Tongue (tissue), 2 donors: ENCODE data around the gene TBC1D5. TPM values are rescaled to one million over a fixed set of nuclear protein-coding genes. Genes with fewer than 3 reads are reported as not detected.

Experiments used
- DNase-seq: peaks from one replicate; pipeline ENCODE4 v3.0.0-alpha.2; 2015
- total RNA-seq: library from RNA; depleted of rRNA; stranded (reverse); fragments of >200 nt; gene quantifications from one replicate; pipeline ENCODE4 v1.2.3, GENCODE V29; 2014

TBC1D5 gene
- total RNA-seq, 1 donor from 2014 or later, result 118 TPM

DNA sequence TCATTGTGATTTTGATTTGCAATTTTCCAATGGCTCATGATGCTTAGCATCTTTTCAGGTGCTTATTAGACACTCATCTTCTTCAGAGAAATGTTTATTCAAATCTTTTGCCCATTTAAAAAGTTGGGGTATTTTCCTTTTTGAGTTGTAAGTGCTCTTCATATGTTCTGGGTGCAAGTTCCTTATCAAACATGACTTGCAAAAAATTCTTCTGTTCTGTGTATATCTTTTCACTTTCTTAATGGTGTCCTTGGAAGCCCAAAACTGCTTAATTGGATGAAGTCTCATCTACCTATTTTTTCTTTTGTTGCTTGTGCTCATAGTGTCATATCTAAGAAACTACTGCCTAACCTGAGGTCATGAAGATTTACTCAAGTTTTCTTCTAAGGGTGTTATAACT is 524.8 kb downstream of the TBC1D5 start:
- no peak for DNase-seq

DNA sequence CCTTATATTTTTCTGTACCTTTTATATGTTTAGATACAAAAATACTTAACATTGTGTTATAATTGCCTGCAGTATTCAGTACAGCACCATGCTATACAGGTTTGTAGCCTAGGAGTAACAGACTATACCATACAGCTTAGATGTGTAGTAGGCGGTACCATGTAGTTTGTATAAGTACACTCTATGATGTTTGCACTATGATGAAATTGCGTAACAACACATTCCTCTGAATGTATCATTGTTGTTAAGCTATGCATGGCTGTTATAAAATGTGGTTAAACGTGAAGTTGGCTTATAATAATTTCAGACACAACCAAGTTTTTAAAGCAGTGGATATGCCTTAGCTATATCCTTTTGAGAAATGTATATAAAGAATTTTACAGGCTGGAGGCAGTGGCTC is 529.3 kb downstream of the TBC1D5 start:
- DNase-seq, result no peak

DNA sequence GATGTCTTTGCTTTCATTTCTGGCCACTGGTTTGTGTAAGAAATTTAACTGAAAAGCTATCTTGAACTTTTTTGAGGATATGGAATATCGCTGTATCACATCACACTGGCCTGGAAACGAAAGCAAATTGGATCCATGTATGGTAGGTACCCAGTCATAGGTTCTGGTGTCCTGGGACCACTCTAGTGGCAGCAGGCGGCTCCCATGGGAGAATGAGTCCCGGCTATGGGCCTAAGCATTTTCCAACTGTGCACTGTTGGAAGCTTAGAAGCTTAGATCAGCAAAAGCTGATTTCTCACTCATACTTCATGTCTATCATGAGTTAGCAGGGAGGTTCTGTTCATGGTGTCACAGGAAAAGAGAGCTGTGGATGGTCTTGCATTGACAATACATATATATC is 534.5 kb downstream of the TBC1D5 start:
- no peak for DNase-seq

DNA sequence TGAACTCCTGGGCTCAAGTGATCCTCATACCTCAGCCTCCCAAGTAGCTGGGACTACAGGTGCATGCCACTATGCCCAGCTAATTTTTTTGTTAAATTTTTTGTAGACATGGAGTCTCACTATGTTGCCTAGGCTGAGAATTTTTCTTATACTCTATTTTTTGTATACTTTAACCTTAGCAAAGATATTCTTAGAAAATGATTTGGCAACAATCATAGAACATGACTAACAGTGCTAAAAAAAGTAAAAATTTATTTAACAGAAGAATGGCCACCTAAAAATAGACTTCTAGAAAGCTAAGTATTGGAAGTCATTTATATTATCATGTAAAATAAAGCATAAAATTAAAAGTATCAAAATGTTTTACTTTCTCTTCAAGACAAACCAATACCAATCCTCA is 535.4 kb downstream of the TBC1D5 start:
- DNase-seq, result no peak

DNA sequence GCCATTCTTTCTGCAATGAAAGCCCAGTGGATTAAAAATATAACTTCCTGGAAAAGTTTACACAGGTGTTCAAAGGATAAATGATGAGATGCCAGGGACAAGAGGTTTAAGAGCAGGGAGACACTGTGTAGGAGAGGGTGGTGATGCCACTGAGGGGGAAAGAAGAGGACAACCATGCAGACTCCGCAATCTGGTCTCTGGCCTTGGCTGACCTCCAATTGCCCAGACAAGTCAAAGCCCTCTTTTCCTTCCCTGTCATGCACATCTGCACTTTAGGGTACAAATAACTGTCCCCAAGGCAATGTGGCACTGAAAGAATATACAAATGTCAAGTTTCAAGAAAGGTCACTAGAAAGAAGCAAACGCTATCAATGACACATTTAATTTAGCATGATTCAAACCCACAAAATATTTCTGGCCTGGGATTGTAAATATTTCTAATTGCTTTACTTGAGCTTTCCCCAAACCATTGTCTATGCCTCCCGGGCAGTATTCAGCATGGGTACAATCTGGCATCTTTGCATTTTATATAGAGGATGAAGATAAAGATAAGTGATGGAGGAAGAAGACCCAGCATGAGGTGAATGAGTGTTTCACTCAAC is 538.3 kb downstream of the TBC1D5 start:
- DNase-seq, result no peak

DNA sequence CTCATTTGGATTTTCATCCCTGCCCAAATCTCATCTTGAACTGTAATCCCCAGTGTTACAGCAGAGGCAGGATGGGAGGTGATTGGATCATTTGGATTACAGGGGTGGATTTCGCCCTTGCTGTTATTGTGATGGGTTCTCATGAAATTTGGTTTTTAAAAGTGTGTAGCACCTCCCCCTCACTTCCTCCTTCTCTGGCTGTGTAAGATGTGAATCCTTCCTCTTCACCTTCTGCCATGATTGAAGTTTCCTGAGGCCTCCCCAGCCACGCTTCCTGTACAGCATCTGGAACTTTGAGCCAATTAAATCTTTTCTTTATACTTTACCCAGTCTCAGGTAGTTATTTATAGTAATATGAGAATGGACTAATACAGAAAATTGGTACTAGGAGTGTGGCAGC is 540.9 kb downstream of the TBC1D5 start:
- no peak for DNase-seq

DNA sequence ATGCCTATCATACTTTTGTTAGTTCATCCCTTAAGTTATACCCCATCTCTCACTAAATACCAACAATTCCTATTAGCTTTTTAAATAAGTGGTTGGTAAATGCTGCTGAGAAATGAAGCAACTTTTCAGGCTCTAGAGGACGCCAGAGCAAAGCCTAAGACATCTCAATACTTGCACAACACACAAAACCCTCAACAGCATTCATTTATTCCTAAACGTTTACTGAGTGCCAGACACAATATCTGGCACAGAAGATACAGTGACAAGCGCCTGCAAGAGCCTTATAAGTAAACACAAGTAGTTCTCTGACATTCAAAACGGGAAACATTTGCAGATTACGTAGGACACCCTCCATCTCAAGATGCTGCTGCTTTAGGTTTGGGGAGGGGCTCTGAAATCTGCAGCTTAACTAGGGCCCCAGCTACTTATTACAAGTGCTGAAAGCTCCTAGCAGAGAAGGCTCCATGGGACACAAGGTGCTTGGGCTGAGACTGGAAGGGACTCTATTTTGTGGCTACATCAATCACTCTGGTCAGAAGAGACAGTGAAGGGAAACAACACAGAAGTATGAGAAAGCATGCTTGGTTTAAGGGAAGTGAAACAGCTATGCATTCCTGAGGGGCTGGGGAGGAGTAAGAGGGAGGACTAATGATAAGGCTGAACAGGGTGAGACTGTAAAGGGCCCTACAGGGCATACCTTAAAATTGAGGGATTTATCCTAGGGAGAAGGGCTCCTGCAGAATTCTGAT is 546.4 kb downstream of the TBC1D5 start:
- DNase-seq, result peak; percentile 45

DNA sequence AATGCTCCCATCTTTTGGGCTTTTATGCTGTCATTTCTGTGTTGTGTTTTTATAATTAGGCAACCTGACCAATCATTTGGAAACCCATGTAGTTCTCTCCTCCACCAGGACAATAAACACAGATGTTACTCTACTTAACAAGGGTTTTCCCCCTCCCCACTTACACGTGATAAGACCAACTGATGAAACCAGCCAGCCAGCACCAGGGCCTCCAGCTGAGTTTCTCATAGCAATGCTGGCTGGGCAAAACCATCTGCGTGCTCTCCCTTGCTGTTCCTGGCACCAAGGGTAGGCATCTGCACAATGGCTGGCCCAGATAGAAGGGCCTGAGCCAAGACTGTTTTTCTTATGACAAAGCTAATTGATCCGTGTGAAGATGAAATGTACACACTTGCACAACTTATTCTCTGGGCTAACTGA is 547.2 kb downstream of the TBC1D5 start:
- DNase-seq, result peak; percentile 37

DNA sequence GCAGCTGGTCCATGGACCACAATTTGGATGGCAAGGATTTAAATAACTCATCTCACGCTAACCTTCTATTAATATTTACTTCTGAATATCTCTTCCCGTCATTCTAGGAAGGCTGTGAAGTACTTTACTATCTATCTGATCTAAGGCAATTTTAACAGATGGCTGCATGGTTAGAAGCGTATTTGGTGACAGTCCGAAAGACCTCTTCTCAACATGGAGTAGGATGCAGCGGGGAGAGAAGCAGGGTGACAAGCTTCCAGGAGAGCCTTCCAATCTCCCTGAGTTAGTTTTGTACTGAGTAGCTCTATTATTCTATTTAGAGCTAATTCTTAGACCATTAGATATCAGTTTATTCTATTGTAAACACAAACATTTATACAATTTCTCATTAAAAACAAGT is 548.3 kb downstream of the TBC1D5 start:
- DNase-seq, result peak; percentile 22

DNA sequence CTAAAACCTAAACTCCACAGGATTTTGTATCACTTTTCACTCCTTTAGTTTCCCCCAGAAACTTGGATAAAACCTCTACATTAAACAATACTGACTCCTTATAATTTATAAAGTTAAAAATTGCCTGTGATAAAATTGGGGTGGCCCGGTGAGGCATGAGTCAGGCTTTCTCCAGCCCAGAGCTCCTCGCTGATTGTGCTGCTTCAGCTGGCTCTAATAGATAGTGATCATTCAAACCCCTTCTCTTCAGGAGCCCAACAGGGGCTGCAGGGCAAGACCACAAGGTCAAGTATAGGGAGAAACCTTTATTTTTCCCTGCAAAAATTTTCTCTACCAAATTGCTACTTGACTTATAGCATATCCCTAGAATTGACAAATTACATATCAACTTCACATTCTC is 549.4 kb downstream of the TBC1D5 start:
- no peak for DNase-seq

DNA sequence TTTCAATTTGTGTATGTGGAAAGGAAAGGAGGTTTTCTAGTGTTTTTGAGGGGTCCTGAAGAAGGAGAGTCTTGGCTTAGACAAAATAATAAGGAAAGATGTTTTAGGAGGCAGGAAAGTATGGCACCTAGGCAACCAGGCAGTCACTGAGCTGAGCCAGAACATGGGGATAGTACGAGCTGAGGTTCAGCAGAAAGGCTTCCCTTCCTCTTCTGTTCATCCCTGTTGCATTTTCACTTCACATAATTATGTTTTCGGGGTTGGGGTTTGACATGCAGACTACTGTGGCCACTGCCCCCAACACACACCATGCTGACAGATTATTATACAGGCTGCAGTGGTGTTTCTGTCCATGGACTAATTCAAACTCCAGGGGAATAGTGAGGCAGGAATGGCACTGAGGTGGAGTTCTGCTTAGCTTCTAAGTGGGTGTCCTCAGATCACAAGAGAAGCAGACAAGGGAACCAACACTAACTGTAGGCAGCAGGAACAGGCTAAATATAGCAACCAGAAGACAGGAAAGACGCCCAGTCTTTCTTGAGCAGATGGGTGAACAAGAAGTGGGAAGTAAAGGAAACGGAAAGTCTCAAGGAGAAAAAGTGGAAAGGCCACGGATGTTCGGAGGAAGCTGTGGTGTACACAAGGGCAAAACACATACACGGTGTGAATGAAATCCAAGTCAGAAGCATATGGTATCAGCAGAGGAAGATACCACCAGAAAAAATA is 551.9 kb downstream of the TBC1D5 start:
- peak; percentile 24 for DNase-seq

DNA sequence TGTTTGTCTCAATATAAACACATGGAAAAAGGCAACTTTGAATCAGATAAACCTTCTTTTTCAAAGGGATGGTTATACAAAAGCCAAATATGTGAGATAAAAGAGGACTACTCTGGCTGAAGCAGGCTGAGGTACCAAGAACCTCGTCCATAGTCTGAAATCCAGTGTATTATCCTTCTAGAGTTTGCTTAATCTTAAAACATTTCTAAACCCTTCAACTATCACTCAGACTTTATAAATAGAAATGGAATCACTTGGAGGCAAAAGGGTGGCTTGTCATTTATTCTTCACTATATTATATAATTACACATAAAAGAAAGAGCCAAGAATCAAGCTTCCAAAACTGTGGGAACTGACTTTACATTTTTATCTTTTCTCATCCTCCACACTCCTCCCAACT is 554.1 kb downstream of the TBC1D5 start:
- DNase-seq, result no peak

DNA sequence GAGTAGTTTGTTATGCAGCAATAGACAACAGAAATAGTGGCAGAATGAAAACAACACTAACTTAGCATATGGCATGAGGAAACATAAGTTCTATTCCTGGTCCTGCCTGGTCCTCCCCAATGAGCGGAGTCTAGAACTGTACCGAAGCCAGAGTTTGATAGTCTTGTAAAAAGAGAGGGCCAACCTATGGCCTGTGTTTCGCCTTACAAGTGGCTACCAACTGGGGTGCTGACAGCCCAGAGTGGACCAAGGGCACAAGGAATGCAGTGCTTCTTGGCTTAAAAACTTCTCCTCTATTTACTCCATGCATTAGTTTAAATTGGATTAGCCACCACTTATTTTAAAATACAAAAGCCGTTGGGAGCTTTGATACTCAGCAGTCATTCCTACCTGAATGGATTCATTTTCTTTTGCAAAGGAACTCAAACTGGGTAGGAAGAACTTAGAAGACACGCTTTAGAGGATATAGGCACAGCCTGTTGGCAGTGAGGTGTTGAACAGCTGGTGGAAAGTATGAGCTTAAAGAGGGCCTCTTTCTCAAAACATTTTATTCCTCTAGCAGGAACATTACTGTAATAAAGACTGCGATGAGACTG is 554.7 kb downstream of the TBC1D5 start:
- peak; percentile 27 for DNase-seq

DNA sequence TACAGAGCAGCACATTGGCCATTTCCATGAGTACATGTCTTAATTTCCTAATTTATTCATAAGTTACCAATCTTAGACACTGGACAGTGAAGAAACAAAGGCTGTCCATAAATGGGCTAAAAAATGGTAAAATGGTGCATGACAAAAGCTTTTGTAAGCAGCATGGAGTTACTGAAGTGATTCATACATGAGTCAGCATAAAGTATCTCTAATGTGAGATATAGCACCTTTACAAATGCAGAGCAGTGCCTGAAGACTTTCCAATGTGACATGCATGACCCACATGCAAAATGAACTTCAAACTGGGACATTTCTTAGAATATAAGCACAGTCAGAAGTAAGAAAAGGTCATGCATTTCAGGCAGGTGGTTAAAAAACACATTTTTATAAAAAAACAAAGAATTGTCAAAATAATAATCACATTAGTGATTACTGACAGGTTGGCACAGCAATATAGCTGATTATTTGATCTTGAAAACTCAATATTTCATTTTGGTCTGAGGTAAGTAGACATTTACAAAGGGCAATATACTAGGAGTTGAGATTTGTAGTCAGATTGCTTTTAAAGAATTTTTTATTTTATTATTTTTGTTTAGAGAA is 558.4 kb downstream of the TBC1D5 start:
- no peak for DNase-seq

DNA sequence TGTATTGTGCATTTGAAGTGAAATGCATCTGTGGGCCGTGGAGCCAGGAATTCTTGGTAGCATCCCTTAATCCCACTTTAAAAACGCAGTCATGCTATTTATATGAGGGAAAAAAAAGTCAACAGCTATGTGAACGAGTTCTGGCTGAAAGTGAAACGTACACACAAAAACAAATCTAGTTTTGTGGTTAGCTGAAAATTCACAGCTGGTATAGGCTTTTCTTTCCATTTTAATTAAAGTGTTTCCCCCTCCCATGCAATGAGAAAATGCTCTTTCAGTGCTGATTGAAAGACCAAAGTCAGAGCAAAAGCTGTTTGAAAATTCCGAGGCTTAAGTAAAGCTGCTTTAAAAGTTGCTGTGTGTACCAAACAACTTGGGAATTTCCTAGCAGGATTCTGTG is 560.3 kb downstream of the TBC1D5 start:
- DNase-seq, result no peak

DNA sequence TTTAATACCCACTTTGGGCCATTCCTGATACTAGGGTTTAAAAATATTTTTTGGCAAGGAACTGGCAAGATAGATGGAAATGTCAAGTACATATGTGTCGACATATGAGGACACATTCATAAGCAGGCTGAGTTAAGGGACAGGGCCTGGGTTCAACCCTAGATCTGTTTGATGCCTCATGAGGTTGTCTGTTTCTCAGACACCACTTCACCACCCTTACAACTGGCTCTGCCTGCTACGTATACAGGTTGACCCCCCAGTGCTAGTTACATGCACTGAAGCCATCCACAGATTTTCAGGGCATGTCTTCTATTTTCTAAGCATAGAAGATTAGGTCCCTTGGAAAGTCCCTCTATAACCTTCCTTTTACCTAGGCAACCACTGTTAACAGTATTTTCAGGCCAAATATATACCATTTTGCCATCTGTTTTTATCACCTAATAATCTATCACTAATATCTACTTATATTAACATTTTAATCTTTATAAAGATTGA is 561.0 kb downstream of the TBC1D5 start:
- DNase-seq, result no peak

DNA sequence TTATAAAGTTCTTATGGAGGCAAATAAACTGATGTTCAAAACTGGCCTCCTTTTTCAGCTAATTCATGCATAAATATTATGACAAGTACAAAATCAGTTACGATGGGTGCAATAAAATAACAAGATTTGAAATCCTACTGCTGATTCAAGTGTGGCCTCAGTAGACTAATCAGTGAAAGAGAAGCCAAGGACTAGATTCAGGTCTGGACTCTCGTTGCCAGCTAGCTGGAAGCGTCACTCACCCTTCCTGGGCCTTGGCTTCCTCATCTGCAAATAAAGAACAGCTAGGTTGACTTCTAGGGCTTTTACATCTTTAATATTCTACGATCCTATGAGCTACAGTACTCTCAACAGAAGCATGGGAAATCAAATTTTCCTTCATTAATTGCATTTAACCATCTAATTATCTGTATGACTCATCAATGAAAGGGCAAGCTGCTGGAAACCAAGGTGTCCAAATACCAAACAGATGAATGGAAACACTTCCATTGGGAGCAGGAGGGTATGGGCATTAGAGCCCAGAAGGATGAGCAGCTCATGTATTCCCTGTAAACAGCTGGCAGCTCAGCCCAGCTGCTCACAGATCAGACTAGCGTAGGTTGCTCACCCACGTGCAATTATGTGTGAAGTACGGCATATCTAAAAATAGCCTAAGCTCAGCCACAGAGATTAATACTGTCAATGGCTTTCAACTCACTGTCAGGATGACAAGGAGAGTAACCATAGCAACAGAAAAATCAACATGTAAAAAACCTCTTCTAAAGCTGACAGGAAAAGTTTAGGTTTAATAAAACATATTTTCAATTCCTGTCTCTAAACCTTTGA is 562.8 kb downstream of the TBC1D5 start:
- peak; percentile 64 for DNase-seq

DNA sequence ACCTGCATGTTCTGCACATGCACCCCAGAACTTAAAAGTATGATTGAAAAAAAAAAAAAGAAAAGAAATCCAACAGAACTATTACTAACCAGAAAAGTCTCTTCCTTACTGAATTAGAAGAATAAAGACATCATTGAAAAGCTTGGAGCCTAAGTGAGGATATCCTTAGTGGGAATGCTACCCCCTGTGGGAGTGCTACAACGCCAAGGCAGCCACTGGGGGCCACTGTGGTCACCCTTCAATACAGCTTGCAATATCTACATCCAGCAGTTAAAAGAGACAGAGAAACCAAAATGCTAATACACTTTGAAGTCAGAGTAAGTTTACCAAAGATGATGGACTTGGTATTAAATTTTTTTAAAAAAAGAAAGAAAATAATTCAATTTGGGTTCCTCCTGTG is 565.7 kb downstream of the TBC1D5 start:
- no peak for DNase-seq

DNA sequence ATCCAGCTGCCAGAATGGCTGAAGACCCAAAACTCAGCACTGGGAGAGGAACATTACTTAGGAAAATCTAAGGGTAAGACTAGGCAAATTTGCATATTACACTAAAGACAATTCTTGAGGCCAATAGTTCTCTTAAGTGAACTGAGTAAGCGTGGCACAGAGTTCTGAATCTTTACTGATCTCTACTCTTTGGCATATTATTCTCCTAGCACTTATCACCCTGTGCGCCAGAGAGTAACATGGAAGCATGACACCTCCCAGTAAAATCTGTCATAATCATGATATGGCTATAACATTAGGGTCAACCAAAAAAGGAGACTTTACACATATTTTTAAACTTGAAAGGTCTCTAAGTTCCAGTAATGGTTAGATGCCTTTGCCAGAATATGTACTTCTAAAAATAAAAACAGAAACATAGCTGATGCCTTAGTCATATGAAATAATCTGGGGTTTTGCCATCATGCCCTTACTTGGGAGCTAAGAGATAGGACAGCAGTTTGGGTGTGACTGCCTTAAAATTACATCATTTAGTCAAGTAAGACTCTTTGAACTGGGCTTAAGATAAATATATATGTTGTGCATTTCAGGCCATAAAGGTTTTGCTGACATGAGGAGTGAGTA is 567.1 kb downstream of the TBC1D5 start:
- DNase-seq, result no peak

DNA sequence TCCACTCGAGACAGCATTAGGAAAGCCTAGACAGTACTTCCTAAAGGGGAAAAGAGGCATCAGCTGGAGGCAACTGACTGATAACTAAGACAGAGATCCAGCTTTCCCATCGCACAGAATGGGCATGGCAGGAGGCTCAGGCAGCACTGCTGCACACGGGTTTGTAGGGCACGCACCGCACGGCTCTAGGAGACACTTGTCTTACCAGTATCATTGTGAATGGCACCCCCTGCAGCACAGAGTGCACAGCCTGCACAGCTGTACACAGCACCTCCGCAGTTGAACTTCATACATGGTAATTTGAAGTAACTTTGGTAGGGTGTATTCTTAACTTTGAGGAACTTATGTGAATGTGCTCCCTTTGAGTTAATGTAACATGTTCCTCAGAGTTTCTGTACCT is 576.1 kb downstream of the TBC1D5 start:
- no peak for DNase-seq

DNA sequence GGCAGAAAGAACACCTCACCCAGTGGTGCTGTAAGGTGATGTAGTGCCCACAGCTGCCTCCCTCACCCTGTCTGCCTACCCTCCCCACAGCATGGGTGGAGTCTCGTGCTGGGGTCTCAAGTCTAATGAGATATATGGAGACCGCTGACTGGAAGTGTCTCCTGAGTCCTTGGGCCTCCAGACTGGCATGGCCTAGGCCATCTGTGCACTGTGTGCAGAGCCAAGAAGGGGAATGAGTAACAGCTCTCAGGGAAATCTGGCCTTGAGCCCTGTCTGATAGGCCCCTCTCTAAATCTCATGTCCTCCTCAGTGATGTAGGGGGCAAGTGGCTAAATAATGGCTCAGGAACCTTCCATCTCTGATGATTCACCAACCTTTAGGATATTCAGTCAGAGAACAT is 580.3 kb downstream of the TBC1D5 start:
- no peak for DNase-seq
